NCI-H1092 (cell line): ENCODE data around the gene CMIP.

Source experiments
- DNase-seq: peaks from one replicate; lab custom pipeline; 2025; lab: John Stamatoyannopoulos, UW

Gene CMIP

DNA sequence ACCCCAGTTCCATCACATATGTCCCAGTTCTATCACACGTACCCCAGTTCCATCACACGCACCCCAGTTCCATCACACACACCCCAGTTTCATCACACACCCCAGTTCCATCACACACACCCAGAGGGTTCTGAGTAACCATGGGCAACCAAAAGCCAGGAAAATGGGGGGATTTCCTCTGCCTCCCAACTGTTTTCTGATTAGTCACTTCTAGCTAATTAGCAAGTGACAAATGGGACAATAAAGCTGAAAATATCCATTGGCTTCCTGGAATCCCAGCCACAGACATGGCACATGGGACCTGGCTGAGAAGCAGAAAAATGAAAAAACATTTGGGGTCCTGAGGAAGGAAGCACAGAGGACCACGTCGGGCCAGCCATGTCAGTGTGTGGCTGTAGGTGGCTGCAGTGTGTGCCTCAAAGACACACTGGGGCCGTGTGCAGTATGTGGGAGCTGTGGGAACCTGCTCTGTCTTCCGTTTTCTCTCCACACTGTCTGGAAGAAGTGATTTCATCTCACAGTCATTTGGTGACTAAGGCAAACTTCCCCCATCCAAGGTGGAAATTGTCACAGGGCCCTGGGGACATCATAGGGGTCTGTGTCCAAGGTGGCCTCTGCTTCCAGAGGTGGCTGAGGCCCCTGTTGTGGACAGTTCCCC lies 106.7 kb downstream of the CMIP start:
- no peak for DNase-seq

DNA sequence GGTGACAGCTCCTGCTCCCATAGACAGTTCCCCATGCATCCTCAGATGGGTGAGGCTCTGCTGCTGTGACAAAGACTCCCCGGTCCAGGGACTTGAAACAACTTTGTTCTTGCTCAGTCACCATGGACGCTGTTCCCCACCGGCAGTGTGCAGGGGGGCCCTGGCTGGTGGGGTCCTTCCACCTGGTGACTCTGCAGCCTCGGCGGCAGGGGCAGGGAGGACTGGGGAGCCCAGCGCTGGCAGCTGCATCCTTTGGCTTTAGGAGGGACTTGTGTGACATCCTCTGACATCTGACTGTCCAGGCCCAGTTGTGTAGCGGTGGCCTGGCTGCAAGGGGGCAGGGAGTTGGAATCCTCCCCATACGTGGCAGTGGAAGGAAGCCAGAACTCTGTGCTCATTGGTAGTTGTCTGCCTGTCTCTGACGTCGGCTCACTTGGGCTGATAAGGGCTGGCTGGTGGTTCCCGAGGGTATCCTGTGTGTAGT lies 107.3 kb downstream of the CMIP start:
- DNase-seq, result no peak

DNA sequence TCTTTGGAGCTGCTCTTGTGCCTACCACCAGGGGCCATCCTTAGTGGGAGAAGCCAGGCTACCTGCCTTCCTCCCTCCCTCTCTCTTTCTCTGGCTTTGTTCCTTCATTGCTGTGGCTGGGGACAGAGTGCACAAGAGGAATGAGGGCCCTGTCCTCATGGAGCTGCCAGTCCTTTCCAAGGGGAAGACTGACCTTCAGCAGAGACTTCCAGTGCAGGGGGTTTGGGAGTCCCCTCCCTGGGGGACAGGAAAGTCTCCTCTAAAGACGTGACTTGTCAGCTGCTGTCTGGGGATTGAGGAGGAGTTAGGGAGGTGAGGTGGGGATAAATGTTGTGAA lies 108.1 kb downstream of the CMIP start:
- no peak for DNase-seq

- DNase-seq, result no peak
These were observed 108.6 kb downstream of the CMIP start for GRCh38 chr16:81553080-81553813.

DNA sequence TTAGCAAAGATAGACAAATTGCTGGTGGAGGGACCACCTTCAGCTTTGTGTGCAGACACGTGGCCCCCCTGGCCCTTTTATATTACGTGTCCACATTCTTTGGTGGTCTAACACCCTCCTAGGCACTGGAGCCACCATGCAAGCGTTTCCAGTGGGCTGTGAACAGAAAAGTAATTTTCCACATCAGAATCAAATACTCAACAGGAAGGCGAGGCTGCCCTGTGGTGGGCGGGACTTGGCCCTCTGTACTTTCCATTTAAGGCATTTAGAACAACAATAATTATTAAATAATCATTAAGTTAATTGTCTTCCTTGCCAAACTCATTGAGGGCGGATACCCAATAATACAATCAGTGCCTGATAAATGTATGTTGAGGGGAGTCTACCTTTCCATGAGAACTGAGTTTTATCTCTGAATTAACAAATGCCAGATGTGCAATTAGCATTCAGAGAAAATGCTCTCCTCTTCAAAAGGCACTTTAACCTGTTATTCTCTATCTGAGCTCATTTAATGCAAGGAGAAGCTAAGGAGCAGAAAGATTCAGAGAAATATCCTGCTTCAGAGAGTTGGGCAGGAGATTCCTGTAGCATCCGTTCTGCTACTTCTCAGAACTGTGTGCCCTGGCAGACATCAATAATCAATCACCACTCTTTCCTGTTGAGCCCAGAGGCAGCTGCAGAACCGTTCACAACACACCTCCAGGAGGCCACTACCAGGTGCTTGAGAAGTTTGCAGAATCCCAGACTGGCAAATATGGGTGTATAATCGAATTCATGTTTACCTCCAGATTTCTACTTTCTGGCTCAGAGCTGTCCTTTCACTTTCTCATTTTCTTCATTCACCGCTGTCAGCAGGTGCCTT lies 109.4 kb downstream of the CMIP start:
- no peak for DNase-seq

- DNase-seq, result no peak
These were observed 110.4 kb downstream of the CMIP start for GRCh38 chr16:81554979-81555378.

DNA sequence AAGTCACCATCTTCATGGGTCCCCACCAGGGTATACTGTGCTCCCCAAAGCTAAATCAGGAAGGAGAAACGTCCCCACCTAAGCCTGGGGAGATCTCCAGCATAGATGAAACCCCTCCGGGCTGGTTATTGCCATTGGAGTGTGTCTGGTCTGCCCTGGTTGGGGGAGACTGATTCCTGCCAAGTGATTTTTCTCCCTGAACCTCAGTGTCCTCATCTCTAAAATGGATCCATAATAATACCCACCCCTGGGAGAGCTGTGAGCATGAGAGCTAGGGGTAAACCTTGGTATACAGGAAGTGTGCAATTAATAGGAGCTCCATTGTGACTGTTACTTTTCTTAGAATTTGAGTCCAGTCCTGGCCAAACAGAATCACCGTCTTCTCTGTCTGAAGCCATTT lies 111.1 kb downstream of the CMIP start:
- DNase-seq, result no peak

GRCh38 chr16:81556715-81557284 lies 112.2 kb downstream of the CMIP start:
- DNase-seq, result no peak

- DNase-seq, result no peak
These were observed 113.5 kb downstream of the CMIP start for GRCh38 chr16:81558077-81558443.

GRCh38 chr16:81558444-81559175 lies 114.0 kb downstream of the CMIP start:
- DNase-seq, result peak; percentile 82

- DNase-seq, result no peak
These were observed 116.5 kb downstream of the CMIP start for GRCh38 chr16:81560979-81561657.

GRCh38 chr16:81562174-81562849 lies 117.7 kb downstream of the CMIP start:
- DNase-seq, result no peak

GRCh38 chr16:81562926-81563325 lies 118.3 kb downstream of the CMIP start:
- DNase-seq, result no peak

DNA sequence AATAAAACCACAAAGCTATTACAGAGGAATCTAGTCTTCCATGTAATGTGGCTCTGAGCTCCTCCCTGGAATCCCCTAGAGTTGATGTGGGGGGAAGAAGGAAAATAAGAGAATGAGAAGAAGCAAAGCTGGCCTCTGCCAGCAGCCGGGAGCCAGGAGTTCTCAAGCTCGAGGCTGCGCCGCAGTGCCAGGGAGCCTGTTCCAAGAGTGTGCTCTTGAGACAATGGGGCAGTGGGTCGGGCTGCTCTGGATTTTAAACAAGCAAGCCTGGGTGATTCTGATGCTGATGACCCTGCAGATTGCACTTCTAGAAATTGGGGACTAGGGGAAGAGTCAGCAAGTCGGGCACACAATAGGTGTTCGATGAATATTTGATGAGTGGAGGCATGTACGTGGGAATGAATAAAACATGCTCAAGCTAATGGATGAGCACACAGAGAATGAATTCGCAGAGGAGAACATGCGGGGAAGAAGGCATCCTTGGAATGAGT lies 119.9 kb downstream of the CMIP start:
- DNase-seq, result no peak

DNA sequence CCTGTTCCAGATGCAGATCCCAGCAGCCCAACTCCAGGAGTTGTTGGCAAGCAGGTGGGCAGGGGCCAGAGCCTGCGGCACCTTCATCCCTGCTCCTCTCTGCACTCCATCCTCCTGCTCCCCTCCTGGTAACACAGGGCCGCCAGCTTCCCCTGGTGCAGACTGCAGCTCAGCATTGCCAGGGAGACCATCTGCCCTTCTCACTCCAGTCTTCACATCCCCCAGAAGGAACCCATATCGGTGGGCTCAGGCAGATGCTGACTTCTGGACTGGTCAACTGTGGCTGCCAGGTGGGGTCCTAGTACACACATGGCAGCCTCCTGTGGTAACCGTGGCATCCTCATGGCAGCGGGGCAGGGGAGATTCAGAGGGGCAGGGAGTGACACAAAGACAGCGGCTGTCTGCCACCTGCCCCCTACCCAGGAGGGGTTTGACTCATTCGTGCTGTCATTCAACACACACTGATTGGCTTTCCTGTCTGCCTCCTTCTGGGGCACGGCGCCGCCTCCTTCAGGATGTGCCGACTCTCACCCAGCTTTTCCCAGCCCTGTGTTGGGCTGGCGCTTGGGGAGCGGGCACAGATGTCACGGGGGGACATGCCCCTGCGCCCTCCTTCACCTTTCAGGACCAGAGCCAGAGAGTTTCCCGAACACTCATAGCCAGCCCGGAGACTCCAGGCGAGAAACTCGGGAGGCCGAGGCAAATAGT lies 120.9 kb downstream of the CMIP start:
- no peak for DNase-seq

DNA sequence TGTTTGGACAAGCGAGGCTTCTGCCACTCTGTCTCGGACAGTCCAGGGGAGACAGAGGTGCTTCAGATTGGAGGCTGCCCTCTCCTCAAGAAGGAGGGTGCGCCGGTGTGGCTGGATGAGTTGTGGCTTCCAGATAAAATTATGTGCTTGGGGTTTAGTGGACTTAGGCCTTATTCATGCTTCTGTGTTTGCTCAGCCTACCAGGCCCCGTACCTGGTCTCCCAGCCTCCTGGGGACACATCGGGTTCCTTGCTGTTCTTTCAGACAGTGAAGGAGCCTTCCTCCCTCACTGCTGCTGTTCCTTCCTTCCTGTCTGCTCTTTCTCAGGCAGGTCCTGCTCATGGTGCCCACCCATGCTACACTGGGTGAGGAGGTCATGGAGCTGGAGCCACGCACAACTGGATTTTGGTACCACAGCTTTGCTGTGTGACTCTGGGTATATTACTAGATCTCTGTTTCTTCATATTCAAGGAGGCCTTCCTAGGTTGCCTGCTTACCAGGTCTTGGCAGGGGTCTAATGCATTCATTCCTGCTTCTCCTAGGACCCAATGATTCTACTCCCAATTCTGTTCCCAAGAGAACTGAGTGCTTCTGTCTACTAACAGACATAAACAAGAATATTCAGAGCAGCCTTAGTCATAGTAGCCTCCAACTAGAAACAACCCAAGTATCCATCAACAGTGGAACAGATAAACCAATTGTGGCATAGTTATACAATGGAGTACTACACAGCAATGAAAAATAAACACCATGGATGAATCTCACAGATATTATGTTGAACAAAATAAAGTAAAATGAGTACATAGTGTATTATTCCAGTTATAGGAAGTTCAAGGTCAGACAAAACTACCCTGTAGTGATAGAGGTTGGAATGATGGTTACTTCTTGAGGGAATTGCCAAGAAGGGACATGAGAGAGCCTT lies 121.7 kb downstream of the CMIP start:
- DNase-seq, result no peak

GRCh38 chr16:81567087-81567486 lies 122.5 kb downstream of the CMIP start:
- no peak for DNase-seq

DNA sequence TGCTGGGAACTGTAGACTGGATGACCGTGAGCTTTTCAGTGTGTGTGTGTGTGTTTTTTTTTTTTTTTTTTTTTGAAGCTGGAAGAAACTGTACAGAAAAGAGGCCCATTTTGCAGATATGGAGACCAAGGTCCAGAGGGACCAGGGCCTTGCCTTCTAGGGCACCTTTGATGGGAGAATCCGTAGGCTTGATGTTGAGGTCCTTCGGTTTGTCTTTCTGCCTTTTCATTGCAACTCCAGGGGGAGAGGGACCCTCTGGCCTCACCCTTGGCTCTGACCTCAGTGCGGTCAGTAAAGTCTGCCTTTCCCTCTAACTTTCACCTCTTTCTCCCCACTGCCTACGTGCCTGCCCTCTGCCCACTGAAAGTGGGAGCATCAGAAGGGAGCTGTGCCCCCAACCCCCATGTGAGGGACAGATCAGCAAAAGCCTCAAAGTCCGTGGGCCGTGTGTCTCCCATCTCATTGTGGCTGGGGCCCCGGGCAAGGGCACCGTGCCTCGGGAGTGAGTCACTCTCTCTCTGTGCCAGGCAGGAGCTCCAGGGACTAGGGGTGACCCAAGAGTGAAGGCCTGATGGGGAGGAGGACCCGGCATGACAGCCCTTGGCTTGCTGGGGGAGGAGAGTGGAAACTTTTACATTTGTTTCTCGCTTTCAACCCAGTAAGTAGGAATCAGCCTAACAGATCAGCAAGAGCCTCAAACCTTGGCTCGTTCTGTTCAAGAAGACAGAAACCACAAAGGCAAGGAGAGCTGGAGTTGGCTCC lies 123.6 kb downstream of the CMIP start:
- no peak for DNase-seq
